ENCODE data around the gene TMEM108.
A peak's percentile ranks its signal among the peaks of the same experiment; 100 is the strongest.

GRCh38 chr3:133038731-133039375 is 662 bp downstream of the TMEM108 start:
- TF ChIP-seq POLR2AphosphoS5 (IDR thresholded peaks at IDR 0.05): no peak
- peak; percentile 9 for TF ChIP-seq CTCF (IDR thresholded peaks at IDR 0.05; ENCODE audit: poor library complexity, severe bottlenecking)
- no peak for TF ChIP-seq EP300 (conservative IDR thresholded peaks at IDR 0.05; ENCODE audit: poor library complexity, severe bottlenecking)
- TF ChIP-seq EZH2 (IDR thresholded peaks at IDR 0.05; ENCODE audit: borderline replicate concordance, insufficient read depth, low read length, poor library complexity, severe bottlenecking): no peak
- no peak for TF ChIP-seq REST (IDR thresholded peaks at IDR 0.05; ENCODE audit: borderline replicate concordance)

Measured in neural cell (in vitro differentiated cells).